Right lobe of liver (tissue), 6 donors: Measurements from ENCODE around the gene RTTN. TPM values are rescaled to one million over a fixed set of nuclear protein-coding genes. Genes with fewer than 3 reads are reported as not detected.

Source experiments
- ATAC-seq, 4 donors: fragments of 200-7000 bp; cut with Tn5 transposase; one replicate each; pipeline ENCODE4 v1.9.1; 2020; ENCODE audit warnings: mild to moderate bottlenecking in 4 of 4, moderate library complexity in 4 of 4
- DNase-seq, 3 donors: peaks; one replicate each; pipeline ENCODE4 v3.0.0-alpha.2; 2020
- H3K27ac ChIP-seq, 3 donors: fragments of 200-600 bp; one replicate each; pipeline ENCODE4 v1.8.0; 2022
- H3K27me3 ChIP-seq, 2 donors: fragments of 200-600 bp; one replicate each; pipeline ENCODE4 v1.8.0; 2022
- H3K36me3 ChIP-seq, 4 donors: fragments of 200-600 bp; sonication (generic) in 1 of 4; one replicate each; pipeline versions ENCODE4 v1.5.1 to v1.8.0; 2017 to 2022; ENCODE audit warnings: control low read depth in 1 of 4
- H3K4me1 ChIP-seq, 4 donors: fragments of 200-600 bp; sonication (generic) in 1 of 4; one replicate each; pipeline versions ENCODE4 v1.5.1 to v1.8.0; 2017 to 2022; ENCODE audit warnings: control low read depth in 1 of 4
- H3K4me3 ChIP-seq, 3 donors: fragments of 200-600 bp; one replicate each; pipeline ENCODE4 v1.8.0; 2022
- H3K9me3 ChIP-seq, 4 donors: fragments of 200-600 bp; sonication (generic) in 1 of 4; one replicate each; pipeline versions ENCODE4 v1.5.1 to v1.8.0; 2017 to 2022; ENCODE audit warnings: control low read depth in 1 of 4
- CTCF ChIP-seq, 4 donors: fragments of 200-600 bp in 3 of 4; fragments of 450-650 bp in 1 of 4; IDR thresholded peaks; one replicate each; pipeline versions ENCODE4 v1.5.1 to v1.8.0; 2016 to 2022; ENCODE audit warnings: antibody characterized with exemption in 4 of 4, mild to moderate bottlenecking in 2 of 4
- POLR2A ChIP-seq: fragments of 450-650 bp; IDR thresholded peaks from one replicate; pipeline ENCODE4 v1.6.1; 2017; ENCODE audit warnings: antibody characterized with exemption, mild to moderate bottlenecking
- WGBS: methylation state at CpG from one replicate; pipeline ENCODE4 v1.1.6; 2018; ENCODE audit warnings: low coverage, low lambda C conversion rate; ENCODE audit not compliant: insufficient coverage; ENCODE audit errors: missing lambda C conversion rate; 5-methylcytosine and 5-hydroxymethylcytosine counted together
- intact Hi-C, 2 donors: fragments of 100-400 bp; cut with DNase I; formaldehyde crosslinking; loops; one replicate each; pipeline versions ENCODE4 v1.11.2 to v1.14.1; 2022
- total RNA-seq, 6 experiments: library from RNA; depleted of rRNA in 2 of 6; stranded (reverse); fragments of >200 nt in 2 of 6; fragmentation: NEBNext Ultra II Directional in 3 of 6; extraction: Animal tissue kit (Norgen Biotek cat#: 25700) in 3 of 6; gene quantifications; one replicate each; pipeline versions ENCODE4 v1.1.0 to v1.2.4, GENCODE V29; 2016 to 2023
- donor health status: DM: no; HTN: yes; CAD: no.
- donor health status: DM: no; HTN: no; CAD: no.
- donor health status: DM: no; HTN: no; CAD: no.
- donor health status: DM: no; HTN: yes; CAD: no.
- donor health status: DM: no; HTN: yes; CAD: no.

Gene RTTN
- total RNA-seq, 6 experiments from 2014 or later = 2.3 to 7.4 (median 6.5) TPM

GRCh38 chr18:70021043-70021442, 184.4 kb downstream of the RTTN start:
- Histone ChIP-seq H3K4me1 (no peaks in the 10 kb centered on the region), H3K36me3 (peaks cover 0 to 16% (median 0%) of the 10 kb centered on the region in 4 donors), H3K27ac (no peak overlapping the region), H3K4me3 (no peak overlapping the region), H3K9me3 (no peaks in the 10 kb centered on the region), H3K27me3 (no peaks in the 10 kb centered on the region)
- TF ChIP-seq POLR2A = no peak
- TF ChIP-seq CTCF (IDR thresholded peaks at IDR 0.05) = no peak
- intact Hi-C loops = no loop called here
- DNase-seq = no peak
- ATAC-seq = no peak
- 82% methylated on average over 1 of the region's 1 CpG for WGBS

- ATAC-seq (no peak), DNase-seq (no peak)
- no peaks in the 10 kb centered on the region for H3K27me3 ChIP-seq
- H3K4me1 ChIP-seq = no peaks in the 10 kb centered on the region
- whole genome bisulfite sequencing = 72% methylated on average over 2 of the region's 2 CpGs
- no peaks in the 10 kb centered on the region for H3K9me3 ChIP-seq
- no peak for TF ChIP-seq CTCF (IDR thresholded peaks at IDR 0.05)
- intact Hi-C loops = no loop called here
- no peak overlapping the region for H3K4me3 ChIP-seq
- no peak overlapping the region for H3K27ac ChIP-seq
- H3K36me3 ChIP-seq = peaks cover 0 to 16% (median 0%) of the 10 kb centered on the region in 4 donors
Observed at GRCh38 chr18:70019991-70020390, 185.5 kb downstream of the RTTN start.

GRCh38 chr18:70019136-70019535, 186.4 kb downstream of the RTTN start:
- H3K9me3 ChIP-seq = no peaks in the 10 kb centered on the region
- DNase-seq (no peak), ATAC-seq (no peak)
- H3K27ac ChIP-seq = no peak overlapping the region
- intact Hi-C loops = no loop called here
- no peak overlapping the region for H3K4me3 ChIP-seq
- no peaks in the 10 kb centered on the region for H3K27me3 ChIP-seq
- WGBS = 100% methylated on average over 1 of the region's 2 CpGs
- no peaks in the 10 kb centered on the region for H3K4me1 ChIP-seq
- peaks cover 0 to 16% (median 0%) of the 10 kb centered on the region in 4 donors for H3K36me3 ChIP-seq
- TF ChIP-seq CTCF (IDR thresholded peaks at IDR 0.05) (no peak), POLR2A (no peak)

- no peak overlapping the region for H3K4me3 ChIP-seq
- 94% methylated on average over 6 of the region's 7 CpGs for WGBS
- H3K9me3 ChIP-seq = no peaks in the 10 kb centered on the region
- intact Hi-C loops = no loop called here
- H3K27ac ChIP-seq = no peak overlapping the region
- TF ChIP-seq POLR2A = no peak
- no peak for TF ChIP-seq CTCF (IDR thresholded peaks at IDR 0.05)
- peaks cover 0 to 11% (median 0%) of the 10 kb centered on the region in 4 donors for H3K36me3 ChIP-seq
- DNase-seq (no peak), ATAC-seq (no peak)
- no peaks in the 10 kb centered on the region for H3K4me1 ChIP-seq
- no peaks in the 10 kb centered on the region for H3K27me3 ChIP-seq
Observed at GRCh38 chr18:70015127-70015526, 190.4 kb downstream of the RTTN start.

- Histone ChIP-seq H3K4me1 (peaks cover 0 to 18% (median 0%) of the 10 kb centered on the region in 4 donors), H3K27ac (peak overlapping the region; percentile 18 to 53 (median 23)), H3K27me3 (no peaks in the 10 kb centered on the region), H3K36me3 (no peaks in the 10 kb centered on the region), H3K9me3 (no peaks in the 10 kb centered on the region), H3K4me3 (peak overlapping the region in 1 of 3 donors; percentile 11)
- DNase-seq (no peak), ATAC-seq (peak; percentile 87 to 98 (median 92))
- intact Hi-C loops = no loop called here
- 25% methylated on average over 3 of the region's 3 CpGs for WGBS
- no peak for TF ChIP-seq CTCF (IDR thresholded peaks at IDR 0.05)
- no peak for TF ChIP-seq POLR2A
Observed at GRCh38 chr18:70005580-70005979, 199.9 kb downstream of the RTTN start.
